Stimulated activated CD4-positive, alpha-beta T cell treated with anti-CD3 and anti-CD28 coated beads, Interleukin-2, amount 100 ng/mL, for 4 hours (primary cell): Measurements from ENCODE around the gene NR1I3.
"Not testable (repeated sequence)": the region's sequence is repeated elsewhere in the genome, so short reads cannot be mapped to it uniquely, and the experiment has no call there.

Experiments used
- DNase-seq: peaks from one replicate; pipeline ENCODE4 v3.0.0-alpha.2; 2020; ENCODE audit warnings: low read depth

The NR1I3 gene, protein sequence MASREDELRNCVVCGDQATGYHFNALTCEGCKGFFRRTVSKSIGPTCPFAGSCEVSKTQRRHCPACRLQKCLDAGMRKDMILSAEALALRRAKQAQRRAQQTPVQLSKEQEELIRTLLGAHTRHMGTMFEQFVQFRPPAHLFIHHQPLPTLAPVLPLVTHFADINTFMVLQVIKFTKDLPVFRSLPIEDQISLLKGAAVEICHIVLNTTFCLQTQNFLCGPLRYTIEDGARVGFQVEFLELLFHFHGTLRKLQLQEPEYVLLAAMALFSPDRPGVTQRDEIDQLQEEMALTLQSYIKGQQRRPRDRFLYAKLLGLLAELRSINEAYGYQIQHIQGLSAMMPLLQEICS

DNA sequence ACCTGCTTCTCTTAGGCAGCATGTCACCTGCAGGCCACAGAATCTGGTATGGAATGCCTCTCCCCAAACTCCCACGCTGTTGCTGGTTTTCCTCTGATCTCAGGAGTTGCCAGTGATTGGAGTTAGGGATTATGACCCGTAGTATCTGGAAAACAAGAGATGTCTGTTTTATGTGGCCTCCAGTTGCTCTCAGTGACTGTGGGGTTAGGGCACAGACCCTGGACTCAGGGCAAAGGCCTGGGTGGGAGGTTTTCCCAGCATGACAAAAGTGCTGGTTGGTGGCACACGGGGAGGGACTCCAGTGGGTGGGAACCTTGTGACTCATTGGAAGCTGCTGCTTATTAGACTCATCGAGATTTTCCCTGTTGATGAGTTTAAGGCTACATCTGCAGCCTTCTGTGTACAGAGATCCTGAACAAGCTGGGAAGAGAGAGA is at the start of gene NR1I3:
Gene NR1I3, minus strand, starts transcription at position 165 of the 435 bp plus-strand sequence. CDS start 1,638 bp downstream, outside the sequence.
- no peak for DNase-seq

DNA sequence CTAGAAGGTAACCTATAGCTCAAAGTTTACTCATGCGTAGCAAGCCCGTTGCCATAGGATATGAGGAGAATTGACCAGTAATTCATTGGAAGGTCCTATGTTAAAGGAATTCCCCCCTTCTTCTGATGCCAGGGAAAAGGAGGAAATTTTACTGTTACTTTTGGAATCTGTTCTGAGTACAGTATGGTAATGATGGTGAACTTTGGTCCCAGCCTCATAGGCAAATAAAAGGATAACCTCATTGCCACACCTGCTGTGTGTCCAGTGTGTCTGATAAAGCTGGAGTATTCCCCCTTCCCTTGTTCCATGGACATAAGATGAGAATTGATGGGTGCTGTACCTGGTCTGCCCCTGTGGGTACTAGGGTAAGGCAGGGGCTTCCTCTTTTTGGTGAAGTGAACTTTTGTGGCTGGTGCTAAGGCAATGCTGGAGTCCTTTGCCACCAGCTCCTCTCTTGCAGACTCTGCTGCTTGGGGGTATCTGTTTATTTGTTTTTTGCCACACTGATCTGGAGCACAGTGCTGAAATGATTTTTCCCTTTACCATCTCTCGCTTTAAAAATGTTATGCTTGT is 49.6 kb upstream of the NR1I3 start:
- DNase-seq = no peak

DNA sequence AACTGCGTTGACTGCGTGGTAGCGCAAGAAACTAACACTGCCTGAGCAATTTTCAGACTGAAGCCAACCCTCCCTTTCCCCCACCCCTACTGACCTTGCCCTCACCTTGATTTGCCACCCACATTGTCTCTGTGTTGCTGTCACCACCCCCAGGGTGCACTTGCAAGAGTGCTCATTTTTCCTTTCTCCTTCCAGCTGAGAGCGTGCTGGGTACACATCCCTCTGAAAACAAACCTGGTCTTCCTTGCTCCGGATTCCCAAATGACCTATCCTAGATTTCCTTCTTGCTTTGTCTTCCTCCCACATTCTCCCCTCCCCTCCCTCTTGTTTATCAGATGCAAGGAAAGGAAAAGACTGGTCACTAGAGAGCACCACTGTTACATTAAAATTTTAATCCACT is 47.5 kb upstream of the NR1I3 start:
- no peak for DNase-seq

DNA sequence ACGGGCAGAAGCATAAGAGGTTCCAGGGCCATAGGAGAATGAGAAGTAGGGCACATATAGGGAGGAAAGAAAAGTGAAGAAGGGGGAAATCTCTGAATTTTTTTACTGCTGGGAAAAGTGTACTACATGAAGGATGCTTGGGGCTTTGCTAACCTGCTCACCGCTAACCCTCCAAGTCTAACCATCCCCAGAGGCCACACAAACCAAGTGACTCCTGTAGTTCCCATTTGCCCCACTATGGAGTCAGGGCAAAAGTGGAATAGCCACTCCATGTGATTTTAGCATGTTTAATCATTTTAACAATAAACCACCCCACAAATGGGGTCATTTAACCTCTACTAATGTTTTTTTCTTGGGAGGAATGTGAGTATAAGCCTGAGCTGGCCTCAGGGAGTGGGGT is 47.1 kb upstream of the NR1I3 start:
- DNase-seq = no peak

DNA sequence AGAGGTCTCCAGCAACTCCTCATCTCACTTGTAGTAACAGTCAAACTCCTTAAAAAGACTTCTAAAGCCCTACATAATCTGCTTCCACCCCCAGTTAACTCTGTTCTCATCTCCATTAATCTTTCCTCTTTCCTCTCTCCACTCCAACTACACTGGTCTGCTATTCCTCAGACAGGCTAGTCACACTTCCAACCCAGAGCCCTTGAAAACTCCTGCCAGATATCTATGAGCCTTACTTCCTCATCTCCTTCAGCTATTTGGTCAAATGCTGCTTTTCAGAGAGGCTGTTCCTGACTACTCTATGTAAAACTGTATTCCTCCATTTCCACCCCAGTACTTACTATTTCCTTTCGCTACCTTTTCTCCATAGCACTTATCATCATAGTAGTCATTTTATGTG is 45.0 kb upstream of the NR1I3 start:
- no peak for DNase-seq

GRCh38 chr1:161274874-161275273 is 36.9 kb upstream of the NR1I3 start:
- DNase-seq = no peak

- no peak for DNase-seq
These were observed 35.4 kb upstream of the NR1I3 start for GRCh38 chr1:161273402-161273801.

- no peak for DNase-seq
These were observed 29.3 kb upstream of the NR1I3 start for GRCh38 chr1:161267321-161267720.

- DNase-seq = no peak
These were observed 28.8 kb upstream of the NR1I3 start for GRCh38 chr1:161266836-161267235.

DNA sequence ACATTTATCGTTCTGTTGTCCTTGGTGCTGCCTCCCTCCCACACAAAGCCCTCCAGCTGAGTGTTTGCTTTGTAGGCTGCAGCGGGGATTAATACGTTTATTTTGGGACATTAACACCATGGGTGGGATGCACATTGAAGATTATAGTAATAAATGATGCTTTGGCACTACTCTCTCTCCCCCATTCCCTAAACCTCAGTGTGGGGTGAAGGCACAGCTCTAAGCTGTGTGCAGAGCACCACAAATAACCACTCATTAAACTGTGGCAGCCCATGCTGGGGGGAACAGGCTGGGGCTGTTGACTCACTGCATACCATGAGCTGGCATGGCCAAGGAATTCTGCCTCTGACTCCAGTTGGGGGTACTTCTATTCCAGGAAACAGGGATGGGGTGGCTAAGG is 28.2 kb upstream of the NR1I3 start:
- DNase-seq = no peak

DNA sequence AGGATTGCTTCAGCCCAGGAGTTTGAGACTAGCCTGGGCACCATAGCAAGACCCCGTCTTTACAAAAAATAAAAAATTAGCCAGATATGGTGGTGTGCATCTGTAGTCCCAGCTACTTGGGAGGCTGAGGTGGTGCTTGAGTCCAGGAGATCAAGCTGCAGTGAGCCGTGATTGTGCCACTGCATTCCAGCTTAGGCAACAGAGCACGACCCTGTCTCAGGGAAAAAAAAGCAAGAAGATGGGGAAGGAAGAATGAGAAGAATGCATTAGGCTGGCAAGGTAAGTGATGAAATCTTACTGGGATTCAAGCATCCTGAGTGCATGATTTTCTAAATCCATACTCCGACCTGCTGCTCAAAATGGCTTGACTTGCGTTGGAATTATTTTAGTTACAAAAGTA is 27.3 kb upstream of the NR1I3 start:
- DNase-seq = no peak

DNA sequence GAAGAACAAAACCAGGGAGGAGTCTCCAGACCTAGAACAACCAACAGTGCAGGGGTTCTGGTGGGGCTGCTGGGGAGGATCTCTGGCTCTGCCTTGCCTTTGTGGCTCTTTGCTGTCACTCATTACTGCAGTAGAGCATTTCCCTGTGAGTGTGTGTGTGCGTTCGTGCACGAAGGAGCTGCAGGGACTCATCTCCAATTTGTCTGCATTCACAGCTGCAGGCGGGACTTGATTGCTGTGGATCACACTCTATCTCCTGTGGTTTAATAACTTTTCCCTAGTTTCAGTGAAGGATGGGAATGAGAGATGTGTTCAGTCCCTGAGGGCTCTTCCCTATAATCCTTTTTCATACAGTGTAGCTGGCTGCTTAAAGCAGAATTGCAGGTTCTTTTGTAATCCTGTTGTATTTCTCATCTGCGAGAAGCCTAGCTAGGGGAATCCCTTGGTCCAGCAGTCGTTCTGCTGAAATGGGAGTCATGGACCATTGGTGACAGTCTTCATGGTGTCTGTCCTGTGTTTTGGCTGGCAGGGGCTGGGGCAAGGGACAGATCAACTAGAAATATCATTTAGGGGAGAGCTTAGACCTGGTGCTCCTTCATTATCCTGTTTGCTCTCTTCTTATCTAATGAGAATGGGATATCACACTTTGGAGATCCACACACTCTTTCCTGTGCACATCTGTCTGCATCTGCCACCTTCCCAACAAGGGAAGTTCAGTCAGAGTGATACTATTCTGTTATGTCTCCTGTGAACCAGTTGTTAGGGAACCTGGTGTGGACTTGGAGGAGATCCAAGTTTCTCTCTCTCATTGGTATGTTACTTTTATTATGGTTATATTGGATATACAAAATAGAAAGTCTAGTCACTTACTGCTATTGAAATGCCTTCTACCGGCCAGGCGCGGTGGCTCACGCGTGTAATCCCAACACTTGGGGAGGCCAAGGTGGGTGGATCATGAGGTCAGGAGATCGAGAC is 23.5 kb upstream of the NR1I3 start:
- no peak for DNase-seq

DNA sequence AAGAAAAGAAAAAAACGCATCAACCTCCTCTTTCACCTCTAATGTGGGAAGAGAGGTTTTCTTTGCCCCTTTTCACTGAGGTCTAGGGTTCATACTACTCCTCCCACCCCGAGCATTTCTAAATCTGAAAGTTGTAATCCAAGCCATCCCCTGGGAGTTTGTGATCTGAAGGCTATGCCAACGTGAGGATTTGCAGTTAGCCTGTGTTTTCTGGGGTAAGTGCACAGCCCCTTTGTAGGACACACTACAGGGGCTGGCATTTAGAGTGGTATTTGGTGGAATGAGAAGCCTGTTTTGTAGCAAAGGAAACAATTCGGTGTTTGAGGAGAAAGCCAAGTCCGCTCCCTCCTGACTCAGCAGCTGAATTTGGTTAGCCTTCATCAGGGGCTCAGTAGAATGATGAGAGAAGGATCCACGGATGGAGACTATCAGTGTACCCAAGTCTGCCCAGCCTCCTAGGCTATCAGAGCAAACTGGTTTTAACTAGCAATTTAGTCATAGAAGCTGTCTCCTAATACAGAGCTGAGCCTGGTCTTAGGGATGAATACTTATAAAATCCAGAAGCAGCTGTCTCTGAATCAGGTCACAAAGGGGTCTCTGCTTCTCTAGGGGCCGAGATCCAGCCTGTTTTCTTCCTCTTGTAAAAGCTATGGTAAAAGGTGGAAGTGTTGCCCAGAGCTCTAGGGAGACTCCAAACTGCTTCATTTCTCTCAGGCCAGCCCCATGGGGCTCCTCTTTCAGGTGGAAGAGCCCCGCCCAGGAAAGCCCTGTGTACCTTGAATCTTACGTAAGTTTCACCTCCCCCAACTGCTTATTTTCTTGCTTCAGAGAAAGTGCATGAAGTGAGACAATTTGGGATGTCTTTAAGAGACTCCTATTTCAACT is 22.6 kb upstream of the NR1I3 start:
- DNase-seq = no peak

GRCh38 chr1:161259765-161260164 is 21.8 kb upstream of the NR1I3 start:
- DNase-seq = no peak

DNA sequence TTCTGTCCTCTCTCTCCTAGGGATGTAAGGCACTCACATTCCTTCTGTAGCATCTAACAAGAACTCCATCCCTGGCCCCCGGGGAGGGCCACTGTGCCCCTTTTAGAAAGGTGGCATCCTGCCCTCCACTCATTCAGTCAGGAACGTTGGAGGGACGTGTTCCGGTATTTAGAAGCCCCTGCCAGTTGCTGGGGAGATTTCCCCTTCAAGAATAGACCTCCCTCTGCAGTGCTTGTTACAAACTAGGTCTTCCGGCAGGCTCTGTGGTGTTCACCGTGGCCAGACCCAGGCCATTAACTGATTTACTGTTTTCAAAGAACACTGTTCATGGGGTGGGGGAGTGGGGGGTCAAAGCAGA is 21.3 kb upstream of the NR1I3 start:
- DNase-seq = no peak

- DNase-seq = peak; percentile 12
These were observed 20.7 kb upstream of the NR1I3 start, which contains the start of gene PCP4L1 for GRCh38 chr1:161258439-161259344. TSS of gene PCP4L1 (plus strand) at chr1:161258745. CDS start at chr1:161258975, 230 bp downstream.

GRCh38 chr1:161257109-161257508 is 19.1 kb upstream of the NR1I3 start:
- not testable (repeated sequence) for DNase-seq

DNA sequence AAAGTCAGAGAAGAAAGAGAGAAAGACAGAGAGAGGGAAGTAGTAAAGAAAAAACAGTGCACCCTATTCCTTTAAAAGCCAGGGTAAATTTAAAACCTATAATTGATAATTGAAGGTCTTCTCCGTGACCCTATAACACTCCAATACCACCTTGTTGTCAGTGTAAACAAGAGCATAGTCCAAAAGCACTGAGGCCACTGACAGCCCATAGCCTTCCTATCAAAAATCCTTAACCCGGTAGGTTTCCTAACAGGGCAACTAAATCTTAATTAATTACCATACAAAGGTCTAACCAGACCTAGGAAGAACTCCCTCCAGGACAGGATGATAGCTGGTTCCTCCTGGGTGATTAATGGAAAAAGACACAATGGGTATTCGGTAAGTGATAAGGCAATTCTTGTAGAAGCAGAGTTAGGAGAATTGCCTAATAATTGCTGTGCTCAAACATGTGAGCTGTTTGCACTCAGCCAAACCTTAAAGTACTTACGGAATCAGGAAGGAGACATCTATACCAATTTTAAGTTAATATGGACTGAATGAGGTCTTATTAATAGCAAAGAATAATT is 18.0 kb upstream of the NR1I3 start:
- DNase-seq = not testable (repeated sequence)

DNA sequence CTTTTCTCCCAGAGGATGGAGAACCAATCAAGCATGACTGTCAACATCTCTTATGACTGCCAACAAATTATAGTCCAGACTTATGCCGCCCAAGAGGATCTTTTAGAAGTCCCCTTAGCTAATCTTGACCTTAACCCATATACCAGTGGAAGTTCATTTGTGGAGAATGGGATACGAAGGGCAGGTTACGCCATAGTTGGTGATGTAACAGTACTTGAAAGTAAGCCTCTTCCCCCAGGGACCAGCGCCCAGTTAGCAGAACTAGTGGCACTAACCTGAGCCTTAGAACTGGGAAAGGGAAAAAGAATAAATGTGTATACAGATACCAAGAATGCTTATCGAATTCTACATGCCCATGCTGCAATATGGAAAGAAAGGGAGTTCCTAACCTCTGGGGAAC is 17.3 kb upstream of the NR1I3 start:
- DNase-seq = not testable (repeated sequence)

DNA sequence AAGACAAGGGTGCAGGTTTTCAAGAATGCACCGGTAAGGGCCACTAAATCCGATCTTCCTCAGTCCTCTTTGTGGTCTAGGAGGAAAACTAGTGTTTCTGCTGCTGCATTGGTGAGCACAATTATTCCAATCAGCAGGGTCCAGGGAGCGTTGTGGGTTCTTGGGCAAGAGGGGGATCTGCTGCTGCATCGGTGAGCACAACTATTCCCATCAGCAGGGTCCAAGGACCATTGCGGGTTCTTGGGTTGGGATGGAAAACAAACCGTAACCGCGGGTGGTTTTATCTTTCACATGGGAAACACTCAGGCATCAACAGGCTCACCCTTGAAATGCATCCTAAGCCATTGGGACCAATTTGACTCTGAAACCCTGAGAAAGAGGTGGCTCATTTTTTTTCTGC is 13.6 kb upstream of the NR1I3 start:
- no peak for DNase-seq
